Gastrocnemius medialis (tissue), 4 donors: ENCODE measurements around the gene NKX1-2.

Experiments
- CTCF ChIP-seq, 5 experiments: fragments of 450-650 bp in 3 of 5; fragments of 200-600 bp in 2 of 5; sonication (generic) in 2 of 5; IDR thresholded peaks in 4 of 5; conservative IDR thresholded peaks in 1 of 5; 1 replicate in 4 of 5; 2 replicates in 1 of 5; pipeline ENCODE4 v1.5.1; 2016 to 2019; ENCODE audit warnings: antibody characterized with exemption in 5 of 5, mild to moderate bottlenecking in 3 of 5, moderate library complexity in 3 of 5
- POLR2A ChIP-seq, 2 donors: fragments of 450-650 bp; IDR thresholded peaks; one replicate each; pipeline ENCODE4 v1.6.1; 2017; ENCODE audit warnings: antibody characterized with exemption in 2 of 2, mild to moderate bottlenecking in 2 of 2, moderate library complexity in 2 of 2

GRCh38 chr10:124425227-124425962, 24.4 kb downstream of the NKX1-2 start:
- TF ChIP-seq CTCF (IDR thresholded peaks at IDR 0.05 in 4 of 5, conservative IDR thresholded peaks at IDR 0.05 in 1 of 5) (no peak), POLR2A (IDR thresholded peaks at IDR 0.05) (no peak)
